SK-N-SH (cell line): ENCODE measurements around the gene BEND4. TPM values are rescaled to one million over a fixed set of nuclear protein-coding genes. Genes with fewer than 3 reads are reported as not detected.

ENCODE experiments used
- CTCF ChIA-PET: fragments of 300-600, 350-600 bp; formaldehyde crosslinking; extraction: SDS; loops from one replicate; lab custom pipeline; 2021; lab: Yijun Ruan, JAX
- POLR2A ChIA-PET: fragments of 350-600 bp; sonication (Branson Sonifier 250); formaldehyde crosslinking; extraction: SDS; loops from one replicate; lab custom pipeline; 2020; ENCODE audit warnings: antibody characterized with exemption, inconsistent platforms; lab: Yijun Ruan, JAX
- DNase-seq: peaks from one replicate; pipeline ENCODE4 v3.0.0; 2012
- H2AFZ ChIP-seq: fragments of 200-600 bp; sonication (generic); 2 replicates; pipeline ENCODE4 v1.8.1; 2016; ENCODE audit warnings: antibody characterized with exemption, mild to moderate bottlenecking, low read depth
- H3F3A ChIP-seq: fragments of 200-600 bp; sonication (generic); replicated peaks from 2 replicates; pipeline ENCODE3; 2016; ENCODE audit warnings: antibody characterized with exemption, mild to moderate bottlenecking; ENCODE audit not compliant: insufficient read depth
- H3K27ac ChIP-seq, 2 experiments: fragments of 200-500 bp in 1 of 2; fragments of 200-600 bp in 1 of 2; sonication (Bioruptor generic) in 1 of 2; sonication (generic), shearing (Covaris generic) in 1 of 2; 2 replicates each; pipeline versions ENCODE4 v1.5.1 to v1.6.1; 2014 to 2016; ENCODE audit warnings: low read depth in 2 of 2, inconsistent platforms in 1 of 2, low read length in 1 of 2, mild to moderate bottlenecking in 1 of 2, mixed read lengths in 1 of 2
- H3K27me3 ChIP-seq: fragments of 200-600 bp; sonication (generic), shearing (Covaris generic); 2 replicates; pipeline ENCODE4 v1.6.1; 2016; ENCODE audit warnings: mixed run types; ENCODE audit not compliant: insufficient read depth
- H3K36me3 ChIP-seq, 2 experiments: fragments of 200-500 bp in 1 of 2; fragments of 200-600 bp in 1 of 2; sonication (Bioruptor generic) in 1 of 2; sonication (generic) in 1 of 2; replicated peaks in 1 of 2; 2 replicates each; pipeline versions ENCODE3 to v1.5.1; 2014 to 2016; ENCODE audit warnings: low read length in 1 of 2, mild to moderate bottlenecking in 1 of 2; ENCODE audit not compliant: insufficient read depth in 2 of 2, control insufficient read depth in 1 of 2
- H3K4me1 ChIP-seq, 2 experiments: fragments of 200-500 bp in 1 of 2; fragments of 200-600 bp in 1 of 2; sonication (Bioruptor generic) in 1 of 2; sonication (generic), shearing (Covaris generic) in 1 of 2; 2 replicates each; pipeline versions ENCODE4 v1.5.1 to v1.6.1; 2014 to 2016; ENCODE audit warnings: low read depth in 1 of 2, low read length in 1 of 2, mixed run types in 1 of 2; ENCODE audit not compliant: insufficient read depth in 2 of 2, control insufficient read depth in 1 of 2
- H3K4me2 ChIP-seq: fragments of 200-600 bp; sonication (generic), shearing (Covaris generic); 2 replicates; pipeline ENCODE4 v1.6.1; 2017; ENCODE audit warnings: mixed run types
- H3K4me3 ChIP-seq, 2 experiments: fragments of 200-500 bp in 1 of 2; fragments of 200-600 bp in 1 of 2; sonication (Bioruptor generic) in 1 of 2; sonication (generic), shearing (Covaris generic) in 1 of 2; 2 replicates each; pipeline versions ENCODE4 v1.5.1 to v1.8.1; 2014 to 2016; ENCODE audit warnings: low read depth in 2 of 2, inconsistent platforms in 1 of 2, low read length in 1 of 2, mild to moderate bottlenecking in 1 of 2, mixed read lengths in 1 of 2, moderate library complexity in 1 of 2
- H3K79me2 ChIP-seq: fragments of 200-600 bp; sonication (generic); 2 replicates; pipeline ENCODE4 v1.8.1; 2017; ENCODE audit warnings: mild to moderate bottlenecking; ENCODE audit not compliant: insufficient read depth
- H3K9ac ChIP-seq: fragments of 200-600 bp; sonication (generic); 2 replicates; pipeline ENCODE4 v1.6.1; 2017; ENCODE audit warnings: mixed run types
- H3K9me2 ChIP-seq: fragments of 200-600 bp; sonication (generic); 2 replicates; pipeline ENCODE4 v1.6.1; 2017; ENCODE audit warnings: mixed run types
- H3K9me3 ChIP-seq: fragments of 200-600 bp; sonication (generic); 2 replicates; pipeline ENCODE4 v1.6.1; 2017; ENCODE audit warnings: mixed run types, mild to moderate bottlenecking, moderate library complexity
- H4K20me1 ChIP-seq: fragments of 200-600 bp; sonication (generic); 2 replicates; pipeline ENCODE4 v1.6.1; 2017; ENCODE audit warnings: mild to moderate bottlenecking, mixed run types; ENCODE audit not compliant: insufficient read depth
- FOSL2 ChIP-seq: IDR thresholded peaks from 2 replicates; pipeline ENCODE4 v1.4.0; 2012; ENCODE audit warnings: low read depth, mild to moderate bottlenecking, moderate library complexity, borderline replicate concordance
- FOXJ3 ChIP-seq: sonication (generic); formaldehyde crosslinking; IDR thresholded peaks from 2 replicates; pipeline ENCODE4 v1.5.1; 2020; ENCODE audit warnings: mild to moderate bottlenecking, missing genetic modification reagents
- FOXM1 ChIP-seq: IDR thresholded peaks from 2 replicates; pipeline ENCODE4 v1.4.0; 2012; ENCODE audit warnings: low read depth, mild to moderate bottlenecking
- GABPA ChIP-seq: IDR thresholded peaks from 2 replicates; pipeline ENCODE4 v1.4.0; 2012; ENCODE audit warnings: low read depth, mild to moderate bottlenecking
- GATA2 ChIP-seq: sonication (generic); formaldehyde crosslinking; IDR thresholded peaks from 2 replicates; pipeline ENCODE4 v1.5.0; 2020; ENCODE audit warnings: mild to moderate bottlenecking, missing genetic modification reagents
- JUND ChIP-seq: IDR thresholded peaks from 2 replicates; pipeline ENCODE4 v1.4.0; 2012
- MEF2A ChIP-seq: IDR thresholded peaks from 2 replicates; pipeline ENCODE4 v1.4.0; 2012; ENCODE audit warnings: low read depth, borderline replicate concordance
- MXI1 ChIP-seq: IDR thresholded peaks from 2 replicates; pipeline ENCODE4 v1.6.1; 2012; ENCODE audit warnings: mild to moderate bottlenecking, low read depth, low read length, improper control_type of control experiment
- POLR2AphosphoS5 ChIP-seq: IDR thresholded peaks from 2 replicates; pipeline ENCODE4 v1.6.1; 2012; ENCODE audit warnings: low read depth, low read length
- RAD21 ChIP-seq: IDR thresholded peaks from 2 replicates; pipeline ENCODE4 v1.6.1; 2012; ENCODE audit warnings: mild to moderate bottlenecking, low read length
- RFX5 ChIP-seq: IDR thresholded peaks from 2 replicates; pipeline ENCODE4 v1.6.1; 2012; ENCODE audit warnings: mild to moderate bottlenecking, improper control_type of control experiment, low read length
- SIN3A ChIP-seq: IDR thresholded peaks from 2 replicates; pipeline ENCODE4 v1.6.1; 2012; ENCODE audit warnings: low read depth, mild to moderate bottlenecking, low read length, moderate library complexity, borderline replicate concordance
- SMC3 ChIP-seq: IDR thresholded peaks from 2 replicates; pipeline ENCODE4 v1.6.1; 2012; ENCODE audit warnings: low read depth, low read length, improper control_type of control experiment
- TAF1 ChIP-seq: IDR thresholded peaks from 2 replicates; pipeline ENCODE4 v1.6.1; 2012; ENCODE audit warnings: low read depth, mild to moderate bottlenecking, low read length, moderate library complexity, borderline replicate concordance
- USF1 ChIP-seq: IDR thresholded peaks from 2 replicates; pipeline ENCODE4 v1.4.0; 2012; ENCODE audit warnings: low read depth, borderline replicate concordance
- WGBS: methylation state at CpG from one replicate; pipeline ENCODE4 v1.1.6; 2017; ENCODE audit warnings: low lambda C conversion rate; 5-methylcytosine and 5-hydroxymethylcytosine counted together
- polyA plus RNA-seq, 3 experiments: library from polyadenylated mRNA; depleted of rRNA; stranded (reverse); fragments of >200 nt; gene quantifications; 2 replicates each; pipeline ENCODE4 v1.2.3, GENCODE V29; 2012
- TF ChIP-seq, protein P1 (sequence below): IDR thresholded peaks from 2 replicates; pipeline ENCODE4 v1.4.0; 2012; ENCODE audit warnings: low read depth
- TF ChIP-seq, protein P2 (sequence below): IDR thresholded peaks from 2 replicates; pipeline ENCODE4 v1.6.1; 2012; ENCODE audit warnings: mild to moderate bottlenecking, low read depth, low read length, moderate library complexity
- TF ChIP-seq, protein P3 (sequence below): fragments of 150-350 bp; IDR thresholded peaks from 2 replicates; pipeline ENCODE4 v1.6.1; 2016; ENCODE audit warnings: mild to moderate bottlenecking, low read depth, low read length
- TF ChIP-seq, protein P4 (sequence below): IDR thresholded peaks from 2 replicates; pipeline ENCODE4; 2012

The BEND4 gene
- polyA plus RNA-seq, 1 of the 3 experiments (the other 2 are of a cell fraction) = 0.02 TPM

GRCh38 chr4:42150653-42151567 lies 1.5 kb downstream of the BEND4 start:
- H3K4me3 ChIP-seq = peak overlapping the region in 1 of 2 experiments; percentile 49; a peak in 2 of 4 replicates
- H3K4me1 ChIP-seq = peaks cover 0 to 3% of the 10 kb centered on the region in 2 experiments; a peak in 1 of 4 replicates
- ChIA-PET CTCF (interaction anchor here (0.7 to 1.3 kb wide), 4 partner anchors 12 to 185 kb away, joined by 3 read pairs; no protein-coding TSS in a partner anchor), POLR2A (no interaction called here)
- no peaks in the 10 kb centered on the region for H3K9me3 ChIP-seq
- 35% methylated on average over 43 of the region's 89 CpGs for WGBS
- no peaks in the 10 kb centered on the region for H3K36me3 ChIP-seq
- no peaks in the 10 kb centered on the region for H4K20me1 ChIP-seq
- H3K9me2 ChIP-seq = no peaks in the 10 kb centered on the region
- H3K79me2 ChIP-seq = no peaks in the 10 kb centered on the region
- H3K27me3 ChIP-seq = peaks cover 52% of the 10 kb centered on the region
- TF ChIP-seq MXI1 (no peak), RAD21 (no peak), SIN3A (no peak), POLR2AphosphoS5 (no peak), JUND (no peak), SMC3 (no peak), FOSL2 (no peak), TAF1 (no peak), FOXJ3 (CRISPR knock-in tag) (no peak), GATA2 (CRISPR knock-in tag) (no peak), USF1 (no peak), RFX5 (no peak), MEF2A (no peak), GABPA (no peak), FOXM1 (no peak)
- TF ChIP-seq, protein P1, sequence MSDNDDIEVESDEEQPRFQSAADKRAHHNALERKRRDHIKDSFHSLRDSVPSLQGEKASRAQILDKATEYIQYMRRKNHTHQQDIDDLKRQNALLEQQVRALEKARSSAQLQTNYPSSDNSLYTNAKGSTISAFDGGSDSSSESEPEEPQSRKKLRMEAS = no peak
- TF ChIP-seq, protein P2, sequence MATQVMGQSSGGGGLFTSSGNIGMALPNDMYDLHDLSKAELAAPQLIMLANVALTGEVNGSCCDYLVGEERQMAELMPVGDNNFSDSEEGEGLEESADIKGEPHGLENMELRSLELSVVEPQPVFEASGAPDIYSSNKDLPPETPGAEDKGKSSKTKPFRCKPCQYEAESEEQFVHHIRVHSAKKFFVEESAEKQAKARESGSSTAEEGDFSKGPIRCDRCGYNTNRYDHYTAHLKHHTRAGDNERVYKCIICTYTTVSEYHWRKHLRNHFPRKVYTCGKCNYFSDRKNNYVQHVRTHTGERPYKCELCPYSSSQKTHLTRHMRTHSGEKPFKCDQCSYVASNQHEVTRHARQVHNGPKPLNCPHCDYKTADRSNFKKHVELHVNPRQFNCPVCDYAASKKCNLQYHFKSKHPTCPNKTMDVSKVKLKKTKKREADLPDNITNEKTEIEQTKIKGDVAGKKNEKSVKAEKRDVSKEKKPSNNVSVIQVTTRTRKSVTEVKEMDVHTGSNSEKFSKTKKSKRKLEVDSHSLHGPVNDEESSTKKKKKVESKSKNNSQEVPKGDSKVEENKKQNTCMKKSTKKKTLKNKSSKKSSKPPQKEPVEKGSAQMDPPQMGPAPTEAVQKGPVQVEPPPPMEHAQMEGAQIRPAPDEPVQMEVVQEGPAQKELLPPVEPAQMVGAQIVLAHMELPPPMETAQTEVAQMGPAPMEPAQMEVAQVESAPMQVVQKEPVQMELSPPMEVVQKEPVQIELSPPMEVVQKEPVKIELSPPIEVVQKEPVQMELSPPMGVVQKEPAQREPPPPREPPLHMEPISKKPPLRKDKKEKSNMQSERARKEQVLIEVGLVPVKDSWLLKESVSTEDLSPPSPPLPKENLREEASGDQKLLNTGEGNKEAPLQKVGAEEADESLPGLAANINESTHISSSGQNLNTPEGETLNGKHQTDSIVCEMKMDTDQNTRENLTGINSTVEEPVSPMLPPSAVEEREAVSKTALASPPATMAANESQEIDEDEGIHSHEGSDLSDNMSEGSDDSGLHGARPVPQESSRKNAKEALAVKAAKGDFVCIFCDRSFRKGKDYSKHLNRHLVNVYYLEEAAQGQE = no peak
- TF ChIP-seq, protein P3, sequence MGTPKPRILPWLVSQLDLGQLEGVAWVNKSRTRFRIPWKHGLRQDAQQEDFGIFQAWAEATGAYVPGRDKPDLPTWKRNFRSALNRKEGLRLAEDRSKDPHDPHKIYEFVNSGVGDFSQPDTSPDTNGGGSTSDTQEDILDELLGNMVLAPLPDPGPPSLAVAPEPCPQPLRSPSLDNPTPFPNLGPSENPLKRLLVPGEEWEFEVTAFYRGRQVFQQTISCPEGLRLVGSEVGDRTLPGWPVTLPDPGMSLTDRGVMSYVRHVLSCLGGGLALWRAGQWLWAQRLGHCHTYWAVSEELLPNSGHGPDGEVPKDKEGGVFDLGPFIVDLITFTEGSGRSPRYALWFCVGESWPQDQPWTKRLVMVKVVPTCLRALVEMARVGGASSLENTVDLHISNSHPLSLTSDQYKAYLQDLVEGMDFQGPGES = no peak
- TF ChIP-seq, protein P4, sequence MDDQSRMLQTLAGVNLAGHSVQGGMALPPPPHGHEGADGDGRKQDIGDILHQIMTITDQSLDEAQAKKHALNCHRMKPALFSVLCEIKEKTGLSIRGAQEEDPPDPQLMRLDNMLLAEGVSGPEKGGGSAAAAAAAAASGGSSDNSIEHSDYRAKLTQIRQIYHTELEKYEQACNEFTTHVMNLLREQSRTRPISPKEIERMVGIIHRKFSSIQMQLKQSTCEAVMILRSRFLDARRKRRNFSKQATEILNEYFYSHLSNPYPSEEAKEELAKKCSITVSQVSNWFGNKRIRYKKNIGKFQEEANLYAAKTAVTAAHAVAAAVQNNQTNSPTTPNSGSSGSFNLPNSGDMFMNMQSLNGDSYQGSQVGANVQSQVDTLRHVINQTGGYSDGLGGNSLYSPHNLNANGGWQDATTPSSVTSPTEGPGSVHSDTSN = no peak
- H3K4me2 ChIP-seq = 0 out of 2 replicates have a peak overlapping the region, but pooled peaks have one; percentile 65
- H3F3A ChIP-seq = no peaks in the 10 kb centered on the region
- H2AFZ ChIP-seq = no peak overlapping the region
- DNase-seq = peak; percentile 66
- H3K27ac ChIP-seq = no peak overlapping the region
- H3K9ac ChIP-seq = no peak overlapping the region
